ENCODE results near the gene PTP4A2. TPM values are rescaled to one million over a fixed set of nuclear protein-coding genes. Genes with fewer than 3 reads are reported as not detected.

PTP4A2 gene
- total and polyA plus RNA-seq, 2 of the 8 experiments (the other 6 are each of a cell fraction or from before 2014, with no cell fraction given) = 87.4 to 214 TPM

DNA sequence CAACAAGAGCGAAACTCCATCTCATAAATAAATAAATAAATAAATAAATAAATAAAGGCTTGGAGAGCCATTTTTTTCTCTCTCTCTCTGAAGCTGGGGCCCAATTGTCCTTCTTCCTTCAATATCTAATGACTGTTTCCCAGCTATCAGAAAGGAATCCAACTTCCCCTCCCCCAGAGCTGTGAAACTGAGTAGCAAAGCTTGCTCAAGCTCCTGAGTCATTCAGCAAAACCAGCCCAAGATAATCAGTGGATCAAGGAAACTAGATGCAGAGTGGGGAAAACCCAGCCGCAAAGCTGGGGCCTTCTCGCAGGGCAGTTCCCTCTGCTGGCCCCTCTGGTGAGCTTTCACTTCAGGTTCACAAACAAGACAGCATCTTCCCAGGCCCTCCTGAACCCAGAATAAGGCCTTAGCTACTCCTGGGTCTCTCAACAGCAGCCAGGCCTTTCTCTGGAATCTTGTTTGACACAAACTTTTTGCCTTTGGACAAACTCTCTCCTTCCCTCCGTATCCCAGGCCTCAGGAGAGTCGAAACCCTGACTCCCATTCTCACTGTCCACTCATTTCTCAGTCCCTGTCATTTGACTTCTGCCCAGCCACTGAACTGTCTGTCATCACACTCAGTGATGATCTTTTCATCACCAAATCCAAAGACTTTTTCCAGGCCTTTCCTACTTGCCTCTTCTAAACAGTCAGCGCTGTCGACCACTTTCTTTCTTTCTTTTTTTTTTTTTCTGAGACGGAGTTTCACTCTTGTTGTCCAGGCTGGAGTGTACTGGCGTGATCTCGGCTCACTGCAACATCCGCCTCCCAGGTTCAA is 18.0 kb upstream of the PTP4A2 start:
- peak overlapping the region; percentile 39 for H2BK120ac ChIP-seq (replicated peaks; ENCODE audit: low read depth, low read length)
- 0 out of 2 replicates have a peak overlapping the region, but pooled peaks have one; percentile 51 for H3K27ac ChIP-seq (ENCODE audit: low read depth, low read length)
- POLR2A ChIA-PET (ENCODE audit: partially characterized antibody) = interaction anchor here (0.7 to 5.8 kb wide), 5 partner anchors 13 to 110 kb away, joined by 3 to 61 read pairs (median 4); partner anchors contain the start of gene PTP4A2
- H2BK12ac ChIP-seq (ENCODE audit: low read depth, low read length) = no peak overlapping the region
- CTCF ChIA-PET (ENCODE audit: partially characterized antibody) = interaction anchor here (1.1 to 3.4 kb wide), 10 partner anchors 9 to 167 kb away, joined by 3 to 27 read pairs (median 8); partner anchors contain the start of genes PTP4A2 and SPOCD1
- H3K36me3 ChIP-seq (ENCODE audit: control insufficient read depth in 2 of 4, insufficient read depth in 4 of 4, low read length in 3 of 4) = no peaks in the 10 kb centered on the region
- H3K56ac ChIP-seq (replicated peaks; ENCODE audit: insufficient read length, low read depth, low read length) = no peak overlapping the region
- H3K27me3 ChIP-seq (replicated peaks in 1 of 4; ENCODE audit: control insufficient read depth in 3 of 4, extremely low read depth in 1 of 4, insufficient read depth in 3 of 4, low read length in 3 of 4) = no peaks in the 10 kb centered on the region
- H2AK5ac ChIP-seq (ENCODE audit: low read depth, low read length) = no peak overlapping the region
- H4K5ac ChIP-seq (ENCODE audit: insufficient read length, low read depth, low read length) = no peak overlapping the region
- H4K91ac ChIP-seq (replicated peaks; ENCODE audit: insufficient read length, low read length) = no peak overlapping the region
- H2AFZ ChIP-seq (ENCODE audit: low read length) = peak overlapping the region; percentile 94
- H3K79me2 ChIP-seq (ENCODE audit: control insufficient read depth in 1 of 2, insufficient read depth in 2 of 2, low read length in 2 of 2) = no peaks in the 10 kb centered on the region
- H2BK15ac ChIP-seq (ENCODE audit: low read length) = 0 out of 2 replicates have a peak overlapping the region, but pooled peaks have one; percentile 40
- 82% methylated on average over 8 of the region's 11 CpGs; no CpG with 5 or more reads in 1 of the 2 experiments for WGBS, 2 experiments (ENCODE audit: extremely low coverage in 1 of 2, insufficient coverage in 1 of 2, insufficient read length in 1 of 2, insufficient replicate concordance in 2 of 2, low coverage in 1 of 2, low lambda C conversion rate in 2 of 2, missing lambda C conversion rate in 1 of 2)
- H3K4me1 ChIP-seq (replicated peaks in 1 of 4; ENCODE audit: control insufficient read depth in 3 of 4, insufficient read depth in 4 of 4, low read length in 3 of 4) = peaks cover 7 to 19% (median 12%) of the 10 kb centered on the region in 4 experiments; a peak in 6 of 7 replicates
- H3K23me2 ChIP-seq (ENCODE audit: low read depth, low read length) = no peaks in the 10 kb centered on the region; the same call in 1 of the 2 replicates
- H3K18ac ChIP-seq (ENCODE audit: extremely low read depth, low read length) = peak overlapping the region; percentile 38; the same call in 1 of the 2 replicates
- DNase-seq (ENCODE audit: low read depth in 1 of 2, low spot score in 2 of 2) (no peak), FAIRE-seq (no peak)
- H3K9me3 ChIP-seq (ENCODE audit: insufficient read depth in 2 of 2, low read depth in 1 of 2, low read length in 1 of 2) = no peaks in the 10 kb centered on the region
- H3K14ac ChIP-seq (ENCODE audit: insufficient read length) = no peak overlapping the region
- H2BK5ac ChIP-seq (ENCODE audit: low read depth, low read length) = no peak overlapping the region
- no peaks in the 10 kb centered on the region for H4K20me1 ChIP-seq (replicated peaks in 1 of 2; ENCODE audit: control insufficient read depth in 1 of 2, insufficient read depth in 2 of 2, low read length in 2 of 2)
- H3K4me3 ChIP-seq (ENCODE audit: extremely low read depth in 1 of 4, insufficient read depth in 2 of 4, low read depth in 3 of 4, low read length in 4 of 4) = no peak overlapping the region
- H3K79me1 ChIP-seq (ENCODE audit: low read depth, low read length) = no peaks in the 10 kb centered on the region
- peak overlapping the region in 1 of 2 experiments; percentile 28; a peak in 2 of 4 replicates for H3K4me2 ChIP-seq (ENCODE audit: insufficient read depth in 1 of 2, low read depth in 2 of 2, low read length in 2 of 2)
- H3K4ac ChIP-seq (replicated peaks; ENCODE audit: insufficient read length, low read depth, low read length) = no peak overlapping the region
- H2BK20ac ChIP-seq (ENCODE audit: low read length) = 0 out of 2 replicates have a peak overlapping the region, but pooled peaks have one; percentile 32
- H3K9ac ChIP-seq (replicated peaks in 1 of 4; ENCODE audit: extremely low read depth in 1 of 4, low read depth in 3 of 4, low read length in 3 of 4) = no peak overlapping the region; a peak in 1 of 7 replicates
- H3K23ac ChIP-seq (ENCODE audit: insufficient read length) = no peak overlapping the region
- peak overlapping the region; percentile 28; the same call in 1 of the 2 replicates for H4K8ac ChIP-seq (ENCODE audit: extremely low read depth, insufficient read depth, low read length)
- TF ChIP-seq, protein P1, sequence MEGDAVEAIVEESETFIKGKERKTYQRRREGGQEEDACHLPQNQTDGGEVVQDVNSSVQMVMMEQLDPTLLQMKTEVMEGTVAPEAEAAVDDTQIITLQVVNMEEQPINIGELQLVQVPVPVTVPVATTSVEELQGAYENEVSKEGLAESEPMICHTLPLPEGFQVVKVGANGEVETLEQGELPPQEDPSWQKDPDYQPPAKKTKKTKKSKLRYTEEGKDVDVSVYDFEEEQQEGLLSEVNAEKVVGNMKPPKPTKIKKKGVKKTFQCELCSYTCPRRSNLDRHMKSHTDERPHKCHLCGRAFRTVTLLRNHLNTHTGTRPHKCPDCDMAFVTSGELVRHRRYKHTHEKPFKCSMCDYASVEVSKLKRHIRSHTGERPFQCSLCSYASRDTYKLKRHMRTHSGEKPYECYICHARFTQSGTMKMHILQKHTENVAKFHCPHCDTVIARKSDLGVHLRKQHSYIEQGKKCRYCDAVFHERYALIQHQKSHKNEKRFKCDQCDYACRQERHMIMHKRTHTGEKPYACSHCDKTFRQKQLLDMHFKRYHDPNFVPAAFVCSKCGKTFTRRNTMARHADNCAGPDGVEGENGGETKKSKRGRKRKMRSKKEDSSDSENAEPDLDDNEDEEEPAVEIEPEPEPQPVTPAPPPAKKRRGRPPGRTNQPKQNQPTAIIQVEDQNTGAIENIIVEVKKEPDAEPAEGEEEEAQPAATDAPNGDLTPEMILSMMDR (IDR thresholded peaks at IDR 0.05; ENCODE audit: control extremely low read depth in 1 of 3, insufficient read depth in 1 of 3, low read depth in 1 of 3, low read length in 3 of 3) = peak; percentile 5 to 23 (median 13); a peak in 3 of 4 replicates
- no peak for TF ChIP-seq FOSL1 (IDR thresholded peaks at IDR 0.05; ENCODE audit: insufficient read depth, low read depth, low read length)
- TF ChIP-seq YY1 (IDR thresholded peaks at IDR 0.05; ENCODE audit: low read depth, low read length) = no peak
- no peak for TF ChIP-seq ZNF274 (IDR thresholded peaks at IDR 0.05; ENCODE audit: borderline replicate concordance, extremely low read depth, low read length)
- no peak for TF ChIP-seq CBX8 (IDR thresholded peaks at IDR 0.05; ENCODE audit: borderline replicate concordance, low read depth, low read length)
- peak; percentile 20 to 41; a peak in 3 of 4 replicates for TF ChIP-seq RAD21 (IDR thresholded peaks at IDR 0.05 in 1 of 2, conservative IDR thresholded peaks at IDR 0.05 in 1 of 2; ENCODE audit: low read depth in 2 of 2, low read length in 2 of 2)
- 0 out of 2 replicates have a peak, but pooled peaks have one; percentile 18 for TF ChIP-seq SP1 (IDR thresholded peaks at IDR 0.05; ENCODE audit: low read depth, low read length)
- TF ChIP-seq SP4 (IDR thresholded peaks at IDR 0.05; ENCODE audit: low read length) = no peak
